Hepatocyte (in vitro differentiated cells): ENCODE data around the gene CPOX. TPM values are rescaled to one million over a fixed set of nuclear protein-coding genes. Genes with fewer than 3 reads are reported as not detected.

Experiments used
- DNase-seq: peaks from one replicate; pipeline ENCODE4 v3.0.0-alpha.2; 2016; ENCODE audit warnings: low spot score
- H2AFZ ChIP-seq: fragments of 200-600 bp; sonication (generic); 2 replicates; pipeline ENCODE4 v1.6.0; 2016; ENCODE audit warnings: antibody characterized with exemption, mild to moderate bottlenecking
- H3K27ac ChIP-seq: fragments of 200-600 bp; sonication (generic); 2 replicates; pipeline ENCODE4 v1.5.1; 2016; ENCODE audit warnings: mild to moderate bottlenecking
- H3K27me3 ChIP-seq: fragments of 200-600 bp; sonication (generic); 2 replicates; pipeline ENCODE4 v1.6.1; 2016
- H3K36me3 ChIP-seq: fragments of 200-600 bp; sonication (generic); replicated peaks from 2 replicates; pipeline ENCODE4 v1.5.1; 2016; ENCODE audit warnings: low read depth; ENCODE audit not compliant: insufficient read depth
- H3K4me1 ChIP-seq: fragments of 200-600 bp; sonication (generic); 2 replicates; pipeline ENCODE4 v1.5.1; 2016; ENCODE audit warnings: mild to moderate bottlenecking, moderate library complexity; ENCODE audit not compliant: insufficient read depth
- H3K4me2 ChIP-seq: fragments of 200-600 bp; sonication (generic); 2 replicates; pipeline ENCODE4 v1.6.0; 2016
- H3K4me3 ChIP-seq: fragments of 200-600 bp; sonication (generic); 2 replicates; pipeline ENCODE4 v1.5.1; 2016; ENCODE audit warnings: mild to moderate bottlenecking
- H3K79me2 ChIP-seq: fragments of 200-600 bp; sonication (generic); 2 replicates; pipeline ENCODE4 v1.6.0; 2017; ENCODE audit warnings: mild to moderate bottlenecking
- H3K9me2 ChIP-seq: fragments of 200-600 bp; sonication (generic); replicated peaks from 2 replicates; pipeline ENCODE4 v1.6.0; 2017; ENCODE audit warnings: mild to moderate bottlenecking; ENCODE audit not compliant: insufficient read depth
- H3K9me3 ChIP-seq: fragments of 200-600 bp; sonication (generic); 2 replicates; pipeline ENCODE4 v1.5.1; 2016; ENCODE audit warnings: low read depth, mild to moderate bottlenecking
- H4K20me1 ChIP-seq: fragments of 200-600 bp; sonication (generic); 2 replicates; pipeline ENCODE4 v1.6.0; 2016; ENCODE audit warnings: mild to moderate bottlenecking; ENCODE audit not compliant: insufficient read depth, poor library complexity, severe bottlenecking
- EZH2 ChIP-seq: fragments of 200-600 bp; sonication (generic); IDR thresholded peaks from 2 replicates; pipeline ENCODE4 v1.6.1; 2016; ENCODE audit warnings: antibody characterized with exemption, mild to moderate bottlenecking, borderline replicate concordance
- EZH2phosphoT487 ChIP-seq: fragments of 200-600 bp; sonication (generic); IDR thresholded peaks from one replicate; pipeline ENCODE4 v1.6.1; 2018; ENCODE audit warnings: antibody characterized with exemption, mild to moderate bottlenecking, low read depth, moderate library complexity; ENCODE audit not compliant: unreplicated experiment, severe bottlenecking
- WGBS: methylation state at CpG from one replicate; pipeline ENCODE4 v1.1.6; 2016; ENCODE audit warnings: low lambda C conversion rate; ENCODE audit errors: missing lambda C conversion rate; 5-methylcytosine and 5-hydroxymethylcytosine counted together
- polyA plus RNA-seq: library from polyadenylated mRNA; unstranded; fragments of >200 nt; fragmentation: Nextera tagmentation; extraction: Ambion mirVana; gene quantifications from 2 replicates; pipeline ENCODE4 v1.2.1, GENCODE V29; 2016
- total RNA-seq: library from RNA; depleted of rRNA; stranded (reverse); fragments of >200 nt; gene quantifications from 2 replicates; pipeline ENCODE4 v1.2.3, GENCODE V29; 2014
- TF ChIP-seq, protein P1 (sequence below): fragments of 200-600 bp; sonication (generic); IDR thresholded peaks from 2 replicates; pipeline ENCODE4 v1.5.1; 2016; ENCODE audit warnings: antibody characterized with exemption, mild to moderate bottlenecking; ENCODE audit not compliant: poor library complexity

Gene CPOX
- total and polyA plus RNA-seq, 2 experiments from 2014 or later = 14.3 to 30.1 TPM

DNA sequence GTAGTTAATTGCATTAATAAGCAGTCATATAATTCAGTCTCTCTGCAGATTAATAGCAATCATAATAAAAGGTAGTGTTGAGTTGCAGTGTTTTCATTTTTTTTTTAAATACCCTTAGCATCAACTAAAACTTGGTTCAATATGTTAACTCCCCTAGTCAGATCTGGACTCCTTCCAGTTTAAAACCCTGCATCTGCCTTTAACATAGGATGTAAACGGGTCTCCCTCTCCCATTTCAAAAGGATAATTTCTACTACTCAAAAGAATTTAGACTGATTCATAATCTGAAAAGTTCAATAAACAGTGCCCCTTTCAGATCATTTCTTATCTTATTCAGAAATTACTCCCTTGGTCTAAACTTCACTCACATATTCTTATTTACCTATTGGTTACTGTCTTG is 11.4 kb downstream of the CPOX start:
- no peaks in the 10 kb centered on the region for H4K20me1 ChIP-seq
- H3K9me2 ChIP-seq = no peaks in the 10 kb centered on the region
- DNase-seq = no peak
- no peaks in the 10 kb centered on the region for H3K36me3 ChIP-seq
- H3K4me2 ChIP-seq = no peak overlapping the region
- peaks cover 3% of the 10 kb centered on the region for H3K4me1 ChIP-seq
- no peaks in the 10 kb centered on the region for H3K27me3 ChIP-seq
- H3K27ac ChIP-seq = no peak overlapping the region
- no peak overlapping the region for H2AFZ ChIP-seq
- no peak overlapping the region for H3K4me3 ChIP-seq
- no peaks in the 10 kb centered on the region for H3K79me2 ChIP-seq
- 96% methylated on average over 1 of the region's 1 CpG for WGBS
- H3K9me3 ChIP-seq = no peaks in the 10 kb centered on the region
- no peak for TF ChIP-seq EZH2
- TF ChIP-seq, protein P1, sequence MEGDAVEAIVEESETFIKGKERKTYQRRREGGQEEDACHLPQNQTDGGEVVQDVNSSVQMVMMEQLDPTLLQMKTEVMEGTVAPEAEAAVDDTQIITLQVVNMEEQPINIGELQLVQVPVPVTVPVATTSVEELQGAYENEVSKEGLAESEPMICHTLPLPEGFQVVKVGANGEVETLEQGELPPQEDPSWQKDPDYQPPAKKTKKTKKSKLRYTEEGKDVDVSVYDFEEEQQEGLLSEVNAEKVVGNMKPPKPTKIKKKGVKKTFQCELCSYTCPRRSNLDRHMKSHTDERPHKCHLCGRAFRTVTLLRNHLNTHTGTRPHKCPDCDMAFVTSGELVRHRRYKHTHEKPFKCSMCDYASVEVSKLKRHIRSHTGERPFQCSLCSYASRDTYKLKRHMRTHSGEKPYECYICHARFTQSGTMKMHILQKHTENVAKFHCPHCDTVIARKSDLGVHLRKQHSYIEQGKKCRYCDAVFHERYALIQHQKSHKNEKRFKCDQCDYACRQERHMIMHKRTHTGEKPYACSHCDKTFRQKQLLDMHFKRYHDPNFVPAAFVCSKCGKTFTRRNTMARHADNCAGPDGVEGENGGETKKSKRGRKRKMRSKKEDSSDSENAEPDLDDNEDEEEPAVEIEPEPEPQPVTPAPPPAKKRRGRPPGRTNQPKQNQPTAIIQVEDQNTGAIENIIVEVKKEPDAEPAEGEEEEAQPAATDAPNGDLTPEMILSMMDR = no peak
- no peak for TF ChIP-seq EZH2phosphoT487

DNA sequence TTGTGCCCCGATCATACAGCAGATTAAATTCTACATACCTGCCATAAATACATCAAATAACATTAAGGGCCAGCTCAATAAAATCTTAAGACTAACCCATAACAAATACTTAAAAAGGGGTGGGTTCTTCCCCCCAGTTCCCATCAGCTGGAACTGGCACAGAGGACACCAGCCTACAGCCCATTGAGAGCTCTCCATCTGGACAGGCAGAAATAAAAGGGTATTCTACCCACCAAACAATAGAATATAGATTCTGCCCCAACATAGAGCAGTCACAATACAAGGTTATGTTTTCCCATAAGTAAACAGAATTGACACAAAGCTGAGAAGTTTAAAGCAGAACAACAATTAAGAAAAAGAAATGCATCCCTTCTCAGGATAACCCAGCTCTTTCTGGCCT is 11.9 kb downstream of the CPOX start:
- H3K27me3 ChIP-seq = no peaks in the 10 kb centered on the region
- 96% methylated on average over 1 of the region's 1 CpG for WGBS
- H3K79me2 ChIP-seq = no peaks in the 10 kb centered on the region
- H3K27ac ChIP-seq = no peak overlapping the region
- peaks cover 3% of the 10 kb centered on the region for H3K4me1 ChIP-seq
- H3K4me2 ChIP-seq = no peak overlapping the region
- no peak overlapping the region for H2AFZ ChIP-seq
- TF ChIP-seq, protein P1 = no peak
- no peak for TF ChIP-seq EZH2
- TF ChIP-seq EZH2phosphoT487 = no peak
- no peaks in the 10 kb centered on the region for H4K20me1 ChIP-seq
- H3K9me3 ChIP-seq = no peaks in the 10 kb centered on the region
- no peak overlapping the region for H3K4me3 ChIP-seq
- H3K9me2 ChIP-seq = no peaks in the 10 kb centered on the region
- no peaks in the 10 kb centered on the region for H3K36me3 ChIP-seq
- no peak for DNase-seq

DNA sequence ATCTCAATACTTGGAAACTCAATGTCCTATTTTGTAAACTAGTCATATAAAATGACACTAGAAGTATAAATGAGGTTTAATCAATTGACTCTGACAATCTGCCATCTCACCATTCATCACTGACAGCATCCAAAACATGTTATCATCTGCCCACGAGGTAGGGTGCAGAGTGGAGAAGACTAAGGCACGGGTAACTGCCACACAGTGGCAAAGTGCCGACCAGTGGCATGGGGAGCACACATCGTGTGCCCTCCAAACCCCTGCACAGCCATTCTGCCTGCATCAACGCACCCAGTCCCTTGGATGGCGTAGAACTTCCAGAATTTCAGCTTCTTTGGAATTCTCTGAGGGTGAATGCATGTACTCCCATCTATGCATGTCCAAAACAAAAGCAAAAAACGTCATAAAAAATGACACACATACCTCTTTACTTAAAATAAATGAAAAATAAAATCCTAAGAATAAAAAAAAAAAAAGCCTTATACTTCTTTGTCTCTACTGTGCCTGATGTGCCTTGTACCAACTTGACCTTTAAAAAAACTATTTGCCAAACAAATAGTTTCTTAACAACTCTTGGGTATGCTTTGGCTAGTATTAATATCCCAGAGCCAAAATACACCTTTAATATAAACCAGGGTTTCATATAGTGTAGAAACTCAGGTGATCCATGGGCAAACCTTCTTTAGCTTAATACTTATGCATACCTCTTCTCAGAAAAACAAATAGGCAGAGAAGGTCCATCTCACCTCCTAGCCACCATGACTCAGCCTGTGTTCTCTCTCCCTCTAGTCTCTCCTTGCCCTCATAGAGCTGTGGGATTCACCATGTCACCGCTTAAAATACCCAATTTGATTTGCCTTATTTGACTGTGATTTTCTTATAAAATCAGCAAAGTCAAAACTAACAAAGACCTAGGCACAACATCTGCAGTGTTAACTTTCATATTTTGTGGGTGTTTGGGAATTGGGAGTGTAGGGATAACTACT is 12.7 kb downstream of the CPOX start:
- H3K4me2 ChIP-seq = no peak overlapping the region
- H3K27me3 ChIP-seq = no peaks in the 10 kb centered on the region
- H3K4me1 ChIP-seq = peaks cover 3% of the 10 kb centered on the region
- H3K4me3 ChIP-seq = no peak overlapping the region
- TF ChIP-seq EZH2phosphoT487 = no peak
- TF ChIP-seq, protein P1 = no peak
- TF ChIP-seq EZH2 = no peak
- H3K36me3 ChIP-seq = no peaks in the 10 kb centered on the region
- no peaks in the 10 kb centered on the region for H3K9me2 ChIP-seq
- 94% methylated on average over 8 of the region's 8 CpGs for WGBS
- no peaks in the 10 kb centered on the region for H3K79me2 ChIP-seq
- no peak for DNase-seq
- H4K20me1 ChIP-seq = no peaks in the 10 kb centered on the region
- no peak overlapping the region for H3K27ac ChIP-seq
- no peak overlapping the region for H2AFZ ChIP-seq
- no peaks in the 10 kb centered on the region for H3K9me3 ChIP-seq
